Keratinocyte (primary cell): ENCODE results near the gene CMTR2. TPM values are rescaled to one million over a fixed set of nuclear protein-coding genes. Genes with fewer than 3 reads are reported as not detected.

ENCODE experiments used
- DNase-seq: peaks from one replicate; pipeline ENCODE4 v3.0.0-alpha.2; 2011; ENCODE audit warnings: low read depth, missing footprints, low spot score
- FAIRE-seq: peaks from 2 replicates; lab custom pipeline; 2011; peaks lifted over from hg19 to GRCh38; lab: Jason Lieb, UNC
- H2AFZ ChIP-seq: 2 replicates; pipeline ENCODE4 v1.6.0; 2012; ENCODE audit warnings: low read length, control low read depth, inconsistent platforms; ENCODE audit not compliant: control insufficient read depth
- H3K27ac ChIP-seq: 2 replicates; pipeline ENCODE4 v1.5.1; 2011; ENCODE audit warnings: low read length; ENCODE audit not compliant: control insufficient read depth, insufficient read depth
- H3K27me3 ChIP-seq: 3 replicates; pipeline ENCODE4 v1.6.0; 2011; ENCODE audit warnings: low read length; ENCODE audit not compliant: control insufficient read depth, insufficient read depth; ENCODE audit errors: extremely low read depth
- H3K36me3 ChIP-seq, 2 experiments: 2 replicates in 1 of 2; 3 replicates in 1 of 2; pipeline ENCODE4 v1.5.1; 2011; ENCODE audit warnings: low read length in 2 of 2, mild to moderate bottlenecking in 1 of 2; ENCODE audit not compliant: control insufficient read depth in 2 of 2, insufficient read depth in 2 of 2; ENCODE audit errors: extremely low read depth in 1 of 2
- H3K4me1 ChIP-seq: 3 replicates; pipeline ENCODE4 v1.5.1; 2011; ENCODE audit warnings: low read length; ENCODE audit not compliant: control insufficient read depth, insufficient read depth; ENCODE audit errors: extremely low read depth
- H3K4me2 ChIP-seq: 3 replicates; pipeline ENCODE4 v1.6.0; 2011; ENCODE audit warnings: low read depth, low read length; ENCODE audit not compliant: control insufficient read depth, insufficient read depth; ENCODE audit errors: extremely low read depth
- H3K4me3 ChIP-seq, 3 experiments: fragments of 200-600 bp in 1 of 3; sonication (generic) in 1 of 3; 2 replicates in 2 of 3; 3 replicates in 1 of 3; pipeline ENCODE4 v1.5.1; 2011 to 2016; ENCODE audit warnings: low read length in 3 of 3, mild to moderate bottlenecking in 3 of 3, control low read depth in 2 of 3, inconsistent platforms in 1 of 3, low read depth in 1 of 3, mixed read lengths in 1 of 3, mixed run types in 1 of 3, moderate library complexity in 1 of 3; ENCODE audit not compliant: control insufficient read depth in 2 of 3, insufficient read depth in 2 of 3; ENCODE audit errors: extremely low read depth in 1 of 3
- H3K79me2 ChIP-seq: 2 replicates; pipeline ENCODE4 v1.6.0; 2012; ENCODE audit warnings: low read length; ENCODE audit not compliant: control insufficient read depth, insufficient read depth
- H3K9ac ChIP-seq: 3 replicates; pipeline ENCODE4 v1.6.0; 2011; ENCODE audit warnings: low read length; ENCODE audit not compliant: control insufficient read depth, insufficient read depth; ENCODE audit errors: extremely low read depth
- H3K9me1 ChIP-seq: 3 replicates; pipeline ENCODE4 v1.6.0; 2011; ENCODE audit warnings: low read length; ENCODE audit not compliant: control insufficient read depth, insufficient read depth; ENCODE audit errors: extremely low read depth
- H3K9me3 ChIP-seq: 2 replicates; pipeline ENCODE4 v1.5.1; 2012; ENCODE audit warnings: low read depth, low read length; ENCODE audit not compliant: control insufficient read depth
- H4K20me1 ChIP-seq: 3 replicates; pipeline ENCODE4 v1.6.0; 2011; ENCODE audit warnings: low read length; ENCODE audit not compliant: control insufficient read depth, insufficient read depth; ENCODE audit errors: extremely low read depth
- EZH2 ChIP-seq: IDR thresholded peaks from one replicate; pipeline ENCODE4 v1.6.1; 2012; ENCODE audit warnings: inconsistent platforms, mild to moderate bottlenecking, low read length, moderate library complexity
- dilution Hi-C: fragments of 300-500 bp; cut with MboI; formaldehyde crosslinking; loops from one replicate; pipeline ENCODE4 v1.7.0; 2020; ENCODE audit warnings: low sequenced_read_pairs; ENCODE audit not compliant: extremely low pct_ligation_motif_present
- polyA plus RNA-seq, 5 experiments: library from polyadenylated mRNA; depleted of rRNA in 3 of 5; stranded (reverse) in 3 of 5; stranded (forward) in 1 of 5; unstranded in 1 of 5; fragments of >200 nt; gene quantifications; 1 replicate in 1 of 5; 2 replicates in 3 of 5; 3 replicates in 1 of 5; pipeline versions ENCODE4 v1.2.1 to v1.2.3, GENCODE V29; 2011 to 2012; ENCODE audit warnings: missing spikeins in 2 of 5, low read depth in 1 of 5, low replicate concordance in 1 of 5
- TF ChIP-seq, protein P1 (sequence below), 3 experiments: IDR thresholded peaks in 1 of 3; conservative IDR thresholded peaks in 1 of 3; optimal IDR thresholded peaks in 1 of 3; 2 replicates in 2 of 3; 3 replicates in 1 of 3; pipeline versions ENCODE3 to v1.5.1; 2011; ENCODE audit warnings: low read length in 3 of 3, mild to moderate bottlenecking in 3 of 3, moderate library complexity in 2 of 3, control low read depth in 1 of 3, inconsistent platforms in 1 of 3; ENCODE audit not compliant: insufficient read depth in 2 of 3; ENCODE audit errors: extremely low read depth in 1 of 3

CMTR2 gene
- polyA plus RNA-seq, 1 donor (not counting 4 experiments of a cell fraction or from before 2014, with no cell fraction given), result 37.9 TPM

DNA sequence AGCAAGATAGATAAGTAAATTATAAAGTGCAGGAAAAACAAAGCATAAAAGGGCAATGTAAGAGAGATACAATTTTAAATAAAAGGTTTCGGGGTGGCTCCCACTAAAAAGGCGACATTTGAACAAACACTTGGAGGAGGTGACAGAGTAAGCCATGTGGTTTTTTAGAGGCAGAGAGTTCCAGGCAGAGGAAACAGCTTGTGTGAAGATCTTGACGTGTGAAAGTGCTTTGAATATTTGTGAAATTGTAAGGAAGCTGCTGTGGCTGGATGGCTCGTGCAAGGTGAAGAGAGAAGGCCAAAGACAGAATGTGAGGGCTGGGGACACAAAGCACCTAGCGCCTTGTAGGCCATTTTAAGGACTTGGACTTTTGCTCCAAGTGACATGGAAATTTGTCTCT is 30.1 kb downstream of the CMTR2 start:
- dilution Hi-C loops, result no loop called here
- no peak for DNase-seq

DNA sequence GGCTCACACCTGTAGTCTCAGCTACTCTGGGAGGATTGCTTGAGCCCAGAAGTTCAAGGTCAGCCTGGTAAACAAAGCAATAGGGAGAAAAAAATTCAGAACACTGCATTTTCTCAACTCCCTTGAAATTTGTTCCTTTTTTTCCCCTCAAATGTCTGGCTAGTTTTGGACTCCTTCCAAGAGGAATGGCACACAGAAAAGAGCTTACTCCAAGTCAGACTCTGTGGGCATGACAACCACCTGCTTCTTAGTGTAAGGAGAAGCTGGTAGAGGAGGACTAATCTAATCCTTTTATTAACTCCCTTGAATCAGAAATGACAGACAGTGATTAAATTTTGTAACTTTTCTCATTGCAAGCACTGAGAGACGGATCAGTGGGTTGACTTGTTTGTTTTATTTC is 30.8 kb downstream of the CMTR2 start:
- Histone ChIP-seq H3K4me3 (no peak overlapping the region), H3K9me3 (no peaks in the 10 kb centered on the region), H3K79me2 (no peaks in the 10 kb centered on the region), H3K9ac (no peak overlapping the region), H3K27ac (no peak overlapping the region), H3K4me1 (no peaks in the 10 kb centered on the region), H3K27me3 (no peaks in the 10 kb centered on the region), H3K36me3 (no peaks in the 10 kb centered on the region), H3K9me1 (no peaks in the 10 kb centered on the region), H2AFZ (no peak overlapping the region), H4K20me1 (no peaks in the 10 kb centered on the region), H3K4me2 (no peak overlapping the region)
- DNase-seq, result no peak
- TF ChIP-seq, protein P1, sequence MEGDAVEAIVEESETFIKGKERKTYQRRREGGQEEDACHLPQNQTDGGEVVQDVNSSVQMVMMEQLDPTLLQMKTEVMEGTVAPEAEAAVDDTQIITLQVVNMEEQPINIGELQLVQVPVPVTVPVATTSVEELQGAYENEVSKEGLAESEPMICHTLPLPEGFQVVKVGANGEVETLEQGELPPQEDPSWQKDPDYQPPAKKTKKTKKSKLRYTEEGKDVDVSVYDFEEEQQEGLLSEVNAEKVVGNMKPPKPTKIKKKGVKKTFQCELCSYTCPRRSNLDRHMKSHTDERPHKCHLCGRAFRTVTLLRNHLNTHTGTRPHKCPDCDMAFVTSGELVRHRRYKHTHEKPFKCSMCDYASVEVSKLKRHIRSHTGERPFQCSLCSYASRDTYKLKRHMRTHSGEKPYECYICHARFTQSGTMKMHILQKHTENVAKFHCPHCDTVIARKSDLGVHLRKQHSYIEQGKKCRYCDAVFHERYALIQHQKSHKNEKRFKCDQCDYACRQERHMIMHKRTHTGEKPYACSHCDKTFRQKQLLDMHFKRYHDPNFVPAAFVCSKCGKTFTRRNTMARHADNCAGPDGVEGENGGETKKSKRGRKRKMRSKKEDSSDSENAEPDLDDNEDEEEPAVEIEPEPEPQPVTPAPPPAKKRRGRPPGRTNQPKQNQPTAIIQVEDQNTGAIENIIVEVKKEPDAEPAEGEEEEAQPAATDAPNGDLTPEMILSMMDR (optimal IDR thresholded peaks at IDR 0.05 in 1 of 3, IDR thresholded peaks at IDR 0.05 in 1 of 3, conservative IDR thresholded peaks at IDR 0.05 in 1 of 3; ENCODE audit: extremely low read depth in 1 of 3, insufficient read depth in 2 of 3, low read length in 3 of 3), result no peak
- no peak for TF ChIP-seq EZH2
- dilution Hi-C loops, result no loop called here
- FAIRE-seq, result no peak

More for the DNA sequence above, 30.1 kb downstream of the CMTR2 start:
- no peaks in the 10 kb centered on the region for H4K20me1 ChIP-seq
- no peaks in the 10 kb centered on the region for H3K4me1 ChIP-seq
- no peak overlapping the region for H2AFZ ChIP-seq
- no peaks in the 10 kb centered on the region for H3K9me1 ChIP-seq
- no peak for FAIRE-seq
- H3K4me3 ChIP-seq, result no peak overlapping the region
- no peaks in the 10 kb centered on the region for H3K27me3 ChIP-seq
- H3K9ac ChIP-seq, result no peak overlapping the region
- H3K79me2 ChIP-seq, result no peaks in the 10 kb centered on the region
- TF ChIP-seq EZH2, result no peak
- TF ChIP-seq, protein P1 (optimal IDR thresholded peaks at IDR 0.05 in 1 of 3, IDR thresholded peaks at IDR 0.05 in 1 of 3, conservative IDR thresholded peaks at IDR 0.05 in 1 of 3; ENCODE audit: extremely low read depth in 1 of 3, insufficient read depth in 2 of 3, low read length in 3 of 3), result no peak
- H3K27ac ChIP-seq, result no peak overlapping the region
- H3K9me3 ChIP-seq, result no peaks in the 10 kb centered on the region
- H3K36me3 ChIP-seq, result no peaks in the 10 kb centered on the region
- H3K4me2 ChIP-seq, result no peak overlapping the region
